ENCODE results near the gene MPPED2. TPM values are rescaled to one million over a fixed set of nuclear protein-coding genes. Genes with fewer than 3 reads are reported as not detected.

The MPPED2 gene
- total and polyA plus RNA-seq, 3 donors from 2014 or later, result 5.0 to 13.4 (median 13.1) TPM

DNA sequence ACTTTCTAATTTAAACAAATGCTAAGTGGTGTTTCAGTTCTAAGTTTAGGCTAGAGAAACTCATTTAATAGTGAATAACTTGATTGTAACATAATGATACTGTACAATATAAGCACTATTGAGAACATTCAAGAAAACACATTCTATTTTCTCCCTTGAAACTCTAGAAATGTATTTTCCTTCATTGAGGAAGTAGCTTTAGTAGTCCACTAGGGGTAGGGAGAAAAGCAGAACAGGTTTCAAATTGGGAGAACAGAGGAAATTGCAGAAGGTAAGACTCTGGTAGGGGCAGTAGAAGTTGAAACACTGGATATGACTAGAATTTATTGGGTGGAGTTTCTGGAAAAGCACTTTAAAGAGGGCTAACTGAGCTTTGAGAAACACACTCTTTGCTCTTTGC is 31.6 kb upstream of the MPPED2 start:
- TF ChIP-seq POLR2A (IDR thresholded peaks at IDR 0.05), result no peak
- TF ChIP-seq, protein P1, sequence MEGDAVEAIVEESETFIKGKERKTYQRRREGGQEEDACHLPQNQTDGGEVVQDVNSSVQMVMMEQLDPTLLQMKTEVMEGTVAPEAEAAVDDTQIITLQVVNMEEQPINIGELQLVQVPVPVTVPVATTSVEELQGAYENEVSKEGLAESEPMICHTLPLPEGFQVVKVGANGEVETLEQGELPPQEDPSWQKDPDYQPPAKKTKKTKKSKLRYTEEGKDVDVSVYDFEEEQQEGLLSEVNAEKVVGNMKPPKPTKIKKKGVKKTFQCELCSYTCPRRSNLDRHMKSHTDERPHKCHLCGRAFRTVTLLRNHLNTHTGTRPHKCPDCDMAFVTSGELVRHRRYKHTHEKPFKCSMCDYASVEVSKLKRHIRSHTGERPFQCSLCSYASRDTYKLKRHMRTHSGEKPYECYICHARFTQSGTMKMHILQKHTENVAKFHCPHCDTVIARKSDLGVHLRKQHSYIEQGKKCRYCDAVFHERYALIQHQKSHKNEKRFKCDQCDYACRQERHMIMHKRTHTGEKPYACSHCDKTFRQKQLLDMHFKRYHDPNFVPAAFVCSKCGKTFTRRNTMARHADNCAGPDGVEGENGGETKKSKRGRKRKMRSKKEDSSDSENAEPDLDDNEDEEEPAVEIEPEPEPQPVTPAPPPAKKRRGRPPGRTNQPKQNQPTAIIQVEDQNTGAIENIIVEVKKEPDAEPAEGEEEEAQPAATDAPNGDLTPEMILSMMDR (IDR thresholded peaks at IDR 0.05), result no peak
- Histone ChIP-seq H3K27ac (no peak overlapping the region), H3K27me3 (no peaks in the 10 kb centered on the region), H3K36me3 (ENCODE audit: low read depth, missing control alignments) (no peaks in the 10 kb centered on the region), H3K9me3 (no peaks in the 10 kb centered on the region), H3K4me1 (no peaks in the 10 kb centered on the region), H3K4me3 (no peak overlapping the region)
- intact Hi-C loops (cut with DNase I; ENCODE audit: low total_unique reads), result no loop called here
- no peak for DNase-seq

DNA sequence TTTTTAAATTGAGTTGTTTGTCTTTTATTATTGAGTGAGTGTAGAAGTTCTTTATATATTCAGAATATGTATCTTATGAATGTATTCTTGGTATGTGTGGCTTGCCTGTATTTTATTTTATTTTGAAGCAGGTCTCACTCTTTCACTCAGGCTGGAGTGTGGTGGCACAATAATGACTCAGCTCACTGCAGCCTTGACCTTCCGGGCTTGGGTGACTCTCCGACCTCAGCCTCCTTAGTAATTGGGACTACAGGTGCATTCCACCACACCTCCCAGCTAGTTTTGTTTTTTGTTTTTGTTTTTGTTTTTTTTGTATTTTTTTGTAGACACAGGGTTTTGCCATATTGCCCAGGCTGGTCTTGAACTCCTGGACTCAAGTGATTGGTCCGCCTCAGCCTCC is 24.5 kb upstream of the MPPED2 start:
- H3K36me3 ChIP-seq (ENCODE audit: low read depth, missing control alignments), result no peaks in the 10 kb centered on the region
- DNase-seq, result no peak
- H3K9me3 ChIP-seq, result no peaks in the 10 kb centered on the region
- no peak for TF ChIP-seq POLR2A (IDR thresholded peaks at IDR 0.05)
- TF ChIP-seq, protein P1 (IDR thresholded peaks at IDR 0.05), result no peak
- H3K4me1 ChIP-seq, result no peaks in the 10 kb centered on the region
- H3K27me3 ChIP-seq, result no peaks in the 10 kb centered on the region
- no peak overlapping the region for H3K4me3 ChIP-seq
- 93 to 95% methylated on average over 3 of the region's 3 CpGs for WGBS, 2 donors
- intact Hi-C loops (cut with DNase I; ENCODE audit: low total_unique reads), result no loop called here
- no peak overlapping the region for H3K27ac ChIP-seq

GRCh38 chr11:30608534-30608933 is 22.4 kb upstream of the MPPED2 start:
- Histone ChIP-seq H3K27me3 (no peaks in the 10 kb centered on the region), H3K27ac (no peak overlapping the region), H3K9me3 (no peaks in the 10 kb centered on the region), H3K4me1 (no peaks in the 10 kb centered on the region), H3K36me3 (ENCODE audit: low read depth, missing control alignments) (no peaks in the 10 kb centered on the region), H3K4me3 (no peak overlapping the region)
- intact Hi-C loops (cut with DNase I; ENCODE audit: low total_unique reads), result no loop called here
- TF ChIP-seq, protein P1 (IDR thresholded peaks at IDR 0.05), result no peak
- TF ChIP-seq POLR2A (IDR thresholded peaks at IDR 0.05), result no peak
- no peak for DNase-seq

- Histone ChIP-seq H3K9me3 (no peaks in the 10 kb centered on the region), H3K36me3 (ENCODE audit: low read depth, missing control alignments) (no peaks in the 10 kb centered on the region), H3K4me1 (no peaks in the 10 kb centered on the region), H3K27me3 (no peaks in the 10 kb centered on the region), H3K4me3 (no peak overlapping the region), H3K27ac (no peak overlapping the region)
- intact Hi-C loops (cut with DNase I; ENCODE audit: low total_unique reads), result no loop called here
- 47% methylated on average over 3 of the region's 3 CpGs for WGBS, 2 donors
- TF ChIP-seq, protein P1 (IDR thresholded peaks at IDR 0.05), result no peak
- TF ChIP-seq POLR2A (IDR thresholded peaks at IDR 0.05), result no peak
- DNase-seq, result no peak
Measured at GRCh38 chr11:30605036-30605605, 19.0 kb upstream of the MPPED2 start.

GRCh38 chr11:30603357-30603756 is 17.2 kb upstream of the MPPED2 start:
- no peak overlapping the region for H3K27ac ChIP-seq
- no peaks in the 10 kb centered on the region for H3K27me3 ChIP-seq
- H3K4me3 ChIP-seq, result no peak overlapping the region
- TF ChIP-seq, protein P1 (IDR thresholded peaks at IDR 0.05), result no peak
- no peak for TF ChIP-seq POLR2A (IDR thresholded peaks at IDR 0.05)
- H3K36me3 ChIP-seq (ENCODE audit: low read depth, missing control alignments), result no peaks in the 10 kb centered on the region
- DNase-seq, result no peak
- WGBS, 2 donors, result 68 to 78% methylated on average over 2 of the region's 2 CpGs
- no peaks in the 10 kb centered on the region for H3K4me1 ChIP-seq
- intact Hi-C loops (cut with DNase I; ENCODE audit: low total_unique reads), result no loop called here
- no peaks in the 10 kb centered on the region for H3K9me3 ChIP-seq
